ENCODE data around the gene NUP107. TPM values are rescaled to one million over a fixed set of nuclear protein-coding genes. Genes with fewer than 3 reads are reported as not detected.
A peak's percentile ranks its signal among the peaks of the same experiment; 100 is the strongest.

NUP107 gene
- total RNA-seq, 1 donor from 2014 or later = 80.7 TPM

GRCh38 chr12:68765696-68766095 lies 78.9 kb downstream of the NUP107 start:
- no peaks in the 10 kb centered on the region for H3K27me3 Mint-ChIP-seq
- H3K36me3 Mint-ChIP-seq (ENCODE audit: insufficient read depth) = peaks cover 13% of the 10 kb centered on the region
- no peak for DNase-seq (ENCODE audit: low spot score, unreplicated experiment)
- no peak overlapping the region for H3K4me3 Mint-ChIP-seq (ENCODE audit: low read depth)
- no peak for TF ChIP-seq CTCF (IDR thresholded peaks at IDR 0.05; ENCODE audit: unreplicated experiment)
- H3K9me3 Mint-ChIP-seq (ENCODE audit: low read depth) = no peaks in the 10 kb centered on the region
- H3K27ac Mint-ChIP-seq = no peak overlapping the region
- H3K4me1 Mint-ChIP-seq (ENCODE audit: low read depth) = no peaks in the 10 kb centered on the region

DNA sequence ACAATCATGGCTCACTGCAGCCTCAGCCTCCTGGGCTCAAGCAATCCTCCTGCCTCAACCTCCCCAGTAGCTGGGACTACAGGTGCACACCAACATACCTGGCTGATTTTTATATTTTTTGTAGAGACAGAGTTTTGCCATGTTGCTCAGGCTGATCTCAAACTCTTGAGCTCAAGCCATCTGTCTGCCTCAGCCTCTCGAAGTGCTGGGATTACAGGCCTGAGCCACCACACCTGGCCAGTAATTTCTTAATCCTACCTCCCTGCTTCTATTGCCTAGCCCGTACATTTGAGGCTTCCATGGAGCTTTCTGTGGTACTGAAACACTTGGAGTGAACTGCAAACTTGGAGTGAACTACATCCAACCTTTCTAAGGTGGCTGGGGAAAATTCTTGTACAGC lies 79.9 kb downstream of the NUP107 start:
- Mint-ChIP-seq H3K4me1 (ENCODE audit: low read depth) (no peaks in the 10 kb centered on the region), H3K9me3 (ENCODE audit: low read depth) (no peaks in the 10 kb centered on the region), H3K27ac (no peak overlapping the region), H3K27me3 (no peaks in the 10 kb centered on the region), H3K4me3 (ENCODE audit: low read depth) (no peak overlapping the region), H3K36me3 (ENCODE audit: insufficient read depth) (peaks cover 9% of the 10 kb centered on the region)
- no peak for DNase-seq (ENCODE audit: low spot score, unreplicated experiment)
- no peak for TF ChIP-seq CTCF (IDR thresholded peaks at IDR 0.05; ENCODE audit: unreplicated experiment)

GRCh38 chr12:68767191-68767590 lies 80.4 kb downstream of the NUP107 start:
- Mint-ChIP-seq H3K9me3 (ENCODE audit: low read depth) (no peaks in the 10 kb centered on the region), H3K36me3 (ENCODE audit: insufficient read depth) (peaks cover 6% of the 10 kb centered on the region), H3K4me1 (ENCODE audit: low read depth) (no peaks in the 10 kb centered on the region), H3K27me3 (no peaks in the 10 kb centered on the region), H3K4me3 (ENCODE audit: low read depth) (no peak overlapping the region), H3K27ac (no peak overlapping the region)
- no peak for TF ChIP-seq CTCF (IDR thresholded peaks at IDR 0.05; ENCODE audit: unreplicated experiment)
- no peak for DNase-seq (ENCODE audit: low spot score, unreplicated experiment)

GRCh38 chr12:68768431-68768939 lies 81.7 kb downstream of the NUP107 start:
- Mint-ChIP-seq H3K9me3 (ENCODE audit: low read depth) (no peaks in the 10 kb centered on the region), H3K36me3 (ENCODE audit: insufficient read depth) (peaks cover 6% of the 10 kb centered on the region), H3K4me3 (ENCODE audit: low read depth) (no peak overlapping the region), H3K4me1 (ENCODE audit: low read depth) (no peaks in the 10 kb centered on the region), H3K27ac (no peak overlapping the region), H3K27me3 (no peaks in the 10 kb centered on the region)
- no peak for TF ChIP-seq CTCF (IDR thresholded peaks at IDR 0.05; ENCODE audit: unreplicated experiment)
- DNase-seq (ENCODE audit: low spot score, unreplicated experiment) = no peak

DNA sequence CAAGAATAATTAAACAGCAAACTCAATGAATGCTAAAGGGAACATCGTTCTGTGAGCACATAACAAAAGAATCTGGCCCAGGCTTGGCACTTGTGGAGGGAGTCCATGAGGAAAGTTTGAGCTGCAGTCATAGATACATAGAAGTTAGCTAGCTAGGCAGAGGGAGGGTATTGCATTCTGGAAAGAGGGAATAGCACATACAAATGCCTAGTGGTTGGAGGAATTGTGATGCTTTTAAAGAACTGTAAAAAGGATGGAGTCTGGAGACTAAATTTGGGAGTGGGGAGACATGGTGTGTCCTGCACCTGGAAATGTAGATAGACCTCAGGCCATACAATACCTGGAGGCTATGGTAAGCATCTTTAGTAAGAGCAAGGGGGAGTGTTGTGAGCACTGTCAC lies 83.2 kb downstream of the NUP107 start:
- no peaks in the 10 kb centered on the region for H3K4me1 Mint-ChIP-seq (ENCODE audit: low read depth)
- peaks cover 2% of the 10 kb centered on the region for H3K36me3 Mint-ChIP-seq (ENCODE audit: insufficient read depth)
- H3K9me3 Mint-ChIP-seq (ENCODE audit: low read depth) = no peaks in the 10 kb centered on the region
- peak overlapping the region; percentile 30 for H3K27ac Mint-ChIP-seq
- TF ChIP-seq CTCF (IDR thresholded peaks at IDR 0.05; ENCODE audit: unreplicated experiment) = no peak
- no peaks in the 10 kb centered on the region for H3K27me3 Mint-ChIP-seq
- DNase-seq (ENCODE audit: low spot score, unreplicated experiment) = no peak
- H3K4me3 Mint-ChIP-seq (ENCODE audit: low read depth) = no peak overlapping the region
